Cardiac fibroblast (primary cell): ENCODE data around the gene POP4.

Experiments used
- DNase-seq, 2 donors: peaks; one replicate each; pipeline versions ENCODE4 v3.0.0 to v3.0.0-alpha.2; 2010; ENCODE audit warnings: low read depth in 2 of 2
- H3K4me3 ChIP-seq, 2 donors: replicated peaks in 1 of 2; 1 replicate in 1 of 2; 2 replicates in 1 of 2; pipeline ENCODE4 v1.5.1; 2011; ENCODE audit warnings: low read depth in 2 of 2, low read length in 2 of 2, mild to moderate bottlenecking in 2 of 2, moderate library complexity in 1 of 2
- CTCF ChIP-seq: IDR thresholded peaks from one replicate; pipeline ENCODE4 v1.5.1; 2011; ENCODE audit warnings: low read depth, mild to moderate bottlenecking, low read length, inconsistent platforms

POP4 gene

GRCh38 chr19:29563486-29564101 is 42.5 kb upstream of the POP4 start:
- DNase-seq: no peak
- TF ChIP-seq CTCF: no peak
- no peak overlapping the region for H3K4me3 ChIP-seq

GRCh38 chr19:29564574-29565005 is 41.5 kb upstream of the POP4 start:
- no peak overlapping the region for H3K4me3 ChIP-seq
- DNase-seq: no peak
- TF ChIP-seq CTCF: no peak

- H3K4me3 ChIP-seq: no peak overlapping the region
- DNase-seq: no peak
- no peak for TF ChIP-seq CTCF
These were observed 40.9 kb upstream of the POP4 start for GRCh38 chr19:29565171-29565570.

GRCh38 chr19:29566496-29567054 is 39.5 kb upstream of the POP4 start:
- no peak for TF ChIP-seq CTCF
- H3K4me3 ChIP-seq: no peak overlapping the region
- DNase-seq: no peak

GRCh38 chr19:29567366-29567915 is 38.6 kb upstream of the POP4 start:
- no peak for TF ChIP-seq CTCF
- no peak for DNase-seq
- no peak overlapping the region for H3K4me3 ChIP-seq

- TF ChIP-seq CTCF: no peak
- H3K4me3 ChIP-seq: no peak overlapping the region
- DNase-seq: no peak
These were observed 37.8 kb upstream of the POP4 start for GRCh38 chr19:29568036-29569025.
